GM12878 (cell line): ENCODE results near the gene PPIL6. TPM values are rescaled to one million over a fixed set of nuclear protein-coding genes. Genes with fewer than 3 reads are reported as not detected.

Experiments
- ATAC-seq: fragments of 200-7000 bp; cut with Tn5 transposase; 3 replicates; pipeline ENCODE4 v1.9.1; 2020; ENCODE audit warnings: mild to moderate bottlenecking, moderate library complexity
- BruUV-seq: library from RNA; stranded (reverse); fragments of 400-500 nt; replicated peaks from 2 replicates; lab custom pipeline; 2021; lab: Mats Ljungman, UMichigan
- CTCF ChIA-PET: fragments of 300-600 bp; sonication (Branson Sonifier 250); formaldehyde crosslinking; extraction: SDS; loops from one replicate; lab custom pipeline; 2021; ENCODE audit warnings: inconsistent platforms; lab: Yijun Ruan, JAX
- POLR2A ChIA-PET: fragments of 350-600 bp; formaldehyde crosslinking; extraction: SDS; loops from one replicate; lab custom pipeline; 2021; ENCODE audit warnings: inconsistent platforms; lab: Charles Lee
- RAD21 ChIA-PET: fragments of 300-600 bp; sonication (Branson Sonifier 250); formaldehyde crosslinking; loops from one replicate; lab custom pipeline; 2023; ENCODE audit warnings: antibody characterized with exemption; ENCODE audit not compliant: unreplicated experiment; lab: Charles Lee
- SMC1A ChIA-PET: fragments of 300-600 bp; sonication (Branson Sonifier 250); formaldehyde crosslinking; loops from one replicate; lab custom pipeline; 2023; ENCODE audit not compliant: unreplicated experiment, uncharacterized antibody; lab: Charles Lee
- DNase-seq: peaks from one replicate; pipeline ENCODE4 v3.0.0-alpha.2; 2011; ENCODE audit warnings: low read depth, low spot score
- FAIRE-seq: peaks from 3 replicates; lab custom pipeline; 2011; peaks lifted over from hg19 to GRCh38; lab: Jason Lieb, UNC
- H2AFZ ChIP-seq: 2 replicates; pipeline ENCODE4 v1.6.0; 2011; ENCODE audit warnings: low read depth, low read length, control low read depth; ENCODE audit not compliant: control insufficient read depth
- H3K27ac ChIP-seq: 2 replicates; pipeline ENCODE4 v1.5.1; 2011; ENCODE audit warnings: control low read depth; ENCODE audit not compliant: control insufficient read depth, insufficient read depth
- H3K27me3 ChIP-seq, 2 experiments: replicated peaks in 1 of 2; 2 replicates each; pipeline versions ENCODE4 v1.6.0 to v1.6.1; 2011; ENCODE audit warnings: low read length in 1 of 2; ENCODE audit not compliant: control insufficient read depth in 2 of 2, insufficient read depth in 2 of 2
- H3K36me3 ChIP-seq, 2 experiments: 2 replicates each; pipeline ENCODE4 v1.5.1; 2011; ENCODE audit warnings: low read length in 1 of 2; ENCODE audit not compliant: control insufficient read depth in 2 of 2, insufficient read depth in 2 of 2
- H3K4me1 ChIP-seq: 2 replicates; pipeline ENCODE4 v1.6.1; 2011; ENCODE audit warnings: mild to moderate bottlenecking, low read length, moderate library complexity, mixed read lengths; ENCODE audit not compliant: control insufficient read depth, insufficient read depth
- H3K4me2 ChIP-seq: 2 replicates; pipeline ENCODE4 v1.6.0; 2011; ENCODE audit warnings: control low read depth; ENCODE audit not compliant: control insufficient read depth, insufficient read depth
- H3K4me3 ChIP-seq: fragments of 200-600 bp; sonication (generic); 2 replicates; pipeline ENCODE4 v1.5.1; 2016
- H3K79me2 ChIP-seq: 2 replicates; pipeline ENCODE4 v1.6.0; 2011; ENCODE audit warnings: low read length; ENCODE audit not compliant: control insufficient read depth, insufficient read depth
- H3K9ac ChIP-seq: 2 replicates; pipeline ENCODE4 v1.8.0; 2011; ENCODE audit warnings: low read length, control low read depth, mixed read lengths; ENCODE audit not compliant: control insufficient read depth, insufficient read depth
- H3K9me3 ChIP-seq: replicated peaks from 3 replicates; pipeline ENCODE4 v1.5.1; 2011; ENCODE audit warnings: mild to moderate bottlenecking, low read length; ENCODE audit not compliant: control insufficient read depth, insufficient read depth
- H4K20me1 ChIP-seq: 2 replicates; pipeline ENCODE4 v1.6.0; 2011; ENCODE audit not compliant: control insufficient read depth, insufficient read depth
- EGR1 ChIP-seq, 2 experiments: IDR thresholded peaks; 1 replicate in 1 of 2; 2 replicates in 1 of 2; pipeline ENCODE4 v1.6.1; 2011 to 2012; ENCODE audit warnings: low read depth in 2 of 2, low read length in 2 of 2, borderline replicate concordance in 1 of 2, mild to moderate bottlenecking in 1 of 2, moderate library complexity in 1 of 2
- FOXK2 ChIP-seq: fragments of 450-650 bp; IDR thresholded peaks from 2 replicates; pipeline ENCODE4 v1.6.1; 2017; ENCODE audit warnings: mild to moderate bottlenecking, moderate library complexity
- MTA2 ChIP-seq: fragments of 450-650 bp; IDR thresholded peaks from 2 replicates; pipeline ENCODE4 v1.6.1; 2016; ENCODE audit warnings: low read depth, mild to moderate bottlenecking, moderate library complexity
- NFYA ChIP-seq: IDR thresholded peaks from 2 replicates; pipeline ENCODE4 v1.6.1; 2011; ENCODE audit warnings: low read depth, mild to moderate bottlenecking, low read length, improper control_type of control experiment, borderline replicate concordance
- NR2C1 ChIP-seq: fragments of 450-650 bp; IDR thresholded peaks from 2 replicates; pipeline ENCODE4 v1.6.1; 2017; ENCODE audit warnings: antibody characterized with exemption, mild to moderate bottlenecking, moderate library complexity
- PAX5 ChIP-seq: IDR thresholded peaks from 2 replicates; pipeline ENCODE4 v1.6.1; 2011; ENCODE audit warnings: low read depth, low read length, borderline replicate concordance
- RAD21 ChIP-seq: IDR thresholded peaks from 2 replicates; pipeline ENCODE4 v1.6.1; 2011; ENCODE audit warnings: mild to moderate bottlenecking, low read depth, low read length, moderate library complexity; ENCODE audit not compliant: insufficient read depth
- TCF7 ChIP-seq: IDR thresholded peaks from 2 replicates; pipeline ENCODE4 v1.6.1; 2014; ENCODE audit warnings: antibody characterized with exemption, borderline replicate concordance
- YY1 ChIP-seq: IDR thresholded peaks from 2 replicates; pipeline ENCODE4 v1.6.1; 2011; ENCODE audit warnings: low read depth, mild to moderate bottlenecking, low read length
- ZNF217 ChIP-seq: fragments of 450-650 bp; IDR thresholded peaks from 2 replicates; pipeline ENCODE4 v1.6.1; 2017; ENCODE audit warnings: antibody characterized with exemption, mild to moderate bottlenecking
- WGBS: methylation state at CpG from one replicate; pipeline ENCODE4 v1.1.6; 2016; ENCODE audit warnings: low lambda C conversion rate; ENCODE audit not compliant: insufficient replicate concordance, insufficient coverage; ENCODE audit errors: missing lambda C conversion rate; 5-methylcytosine and 5-hydroxymethylcytosine counted together
- in situ Hi-C: fragments of 300-500 bp; cut with MboI; formaldehyde crosslinking; loops from 9 replicates; pipeline ENCODE4 v1.14.3; 2018; ENCODE audit warnings: mixed read lengths
- intact Hi-C: fragments of 100-400 bp; cut with micrococcal nuclease; formaldehyde crosslinking; loops from one replicate; pipeline ENCODE4 v1.14.2; 2022; ENCODE audit not compliant: unreplicated experiment
- polyA plus RNA-seq, 11 experiments: library from polyadenylated mRNA; depleted of rRNA in 4 of 11; unstranded in 6 of 11; stranded (reverse) in 5 of 11; fragments of >200 nt; fragmentation: Nextera tagmentation in 4 of 11; fragmentation: Illumina TruSeq in 1 of 11; extraction: Ambion mirVana in 4 of 11; extraction: Trizol in 1 of 11; gene quantifications; 1 replicate in 1 of 11; 2 replicates in 10 of 11; pipeline versions ENCODE4 v1.2.1 to v1.2.3, GENCODE V29; 2011 to 2016; ENCODE audit warnings: inconsistent platforms in 2 of 11, missing spikeins in 2 of 11, low read depth in 1 of 11
- total RNA-seq, 4 experiments: library from RNA; depleted of rRNA in 3 of 4; stranded (reverse); fragments of >200 nt in 3 of 4; fragmentation: Illumina TruSeq in 1 of 4; extraction: Trizol in 1 of 4; gene quantifications; 2 replicates each; pipeline versions ENCODE4 v1.2.1 to v1.2.3, GENCODE V29; 2013 to 2021
- TF ChIP-seq, protein P1 (sequence below): IDR thresholded peaks from 2 replicates; pipeline ENCODE4 v1.6.1; 2012; ENCODE audit warnings: improper control_type of control experiment, low read depth, low read length; ENCODE audit not compliant: insufficient replicate concordance
- TF ChIP-seq, protein P2 (sequence below): fragments of 450-650 bp; IDR thresholded peaks from 2 replicates; pipeline ENCODE4 v1.6.1; 2017; ENCODE audit warnings: antibody characterized with exemption, mild to moderate bottlenecking, moderate library complexity
- TF ChIP-seq, protein P3 (sequence below): fragments of 450-650 bp; formaldehyde crosslinking; IDR thresholded peaks from 2 replicates; pipeline ENCODE4 v1.4.0; 2020; ENCODE audit warnings: mild to moderate bottlenecking, moderate library complexity

Gene PPIL6
- total and polyA plus RNA-seq, 10 of the 15 experiments (the other 5 are each of a cell fraction or from before 2014, with no cell fraction given), result 0.01 to 0.26 (median 0.12) TPM; not detected in 5

- 51% methylated on average over 2 of the region's 2 CpGs for WGBS
- H3K9me3 ChIP-seq, result no peaks in the 10 kb centered on the region
- H3K27ac ChIP-seq, result no peak overlapping the region
- H4K20me1 ChIP-seq, result no peaks in the 10 kb centered on the region
- H3K4me2 ChIP-seq, result no peak overlapping the region
- FAIRE-seq (no peak), ATAC-seq (no peak), DNase-seq (no peak)
- POLR2A ChIA-PET, result interaction anchor here (0.6 kb wide), 1 partner anchor 152 kb away, joined by 5 read pairs; no protein-coding TSS in a partner anchor
- H3K36me3 ChIP-seq, result no peaks in the 10 kb centered on the region
- no peak overlapping the region for H2AFZ ChIP-seq
- intact Hi-C loops, result no loop called here
- no peak overlapping the region for H3K9ac ChIP-seq
- SMC1A ChIA-PET, result interaction anchor here (1.2 to 1.3 kb wide), 2 partner anchors 15 to 17 kb away, joined by 3 read pairs; no protein-coding TSS in a partner anchor
- H3K27me3 ChIP-seq, result no peaks in the 10 kb centered on the region
- CTCF ChIA-PET, result no interaction called here
- no peak overlapping the region for H3K4me3 ChIP-seq
- H3K4me1 ChIP-seq, result no peaks in the 10 kb centered on the region
- in situ Hi-C loops, result no loop called here
- BruUV-seq, result no TSS peak
- RAD21 ChIA-PET, result no interaction called here
- no peaks in the 10 kb centered on the region for H3K79me2 ChIP-seq
- no peak for TF ChIP-seq FOXK2
- no peak for TF ChIP-seq NFYA
- TF ChIP-seq NR2C1, result no peak
- TF ChIP-seq RAD21, result no peak
- no peak for TF ChIP-seq ZNF217
- no peak for TF ChIP-seq MTA2
- TF ChIP-seq EGR1 (IDR thresholded peaks at IDR 0.05; ENCODE audit: borderline replicate concordance in 1 of 2, low read depth in 2 of 2, low read length in 2 of 2), result no peak
- TF ChIP-seq, protein P1, sequence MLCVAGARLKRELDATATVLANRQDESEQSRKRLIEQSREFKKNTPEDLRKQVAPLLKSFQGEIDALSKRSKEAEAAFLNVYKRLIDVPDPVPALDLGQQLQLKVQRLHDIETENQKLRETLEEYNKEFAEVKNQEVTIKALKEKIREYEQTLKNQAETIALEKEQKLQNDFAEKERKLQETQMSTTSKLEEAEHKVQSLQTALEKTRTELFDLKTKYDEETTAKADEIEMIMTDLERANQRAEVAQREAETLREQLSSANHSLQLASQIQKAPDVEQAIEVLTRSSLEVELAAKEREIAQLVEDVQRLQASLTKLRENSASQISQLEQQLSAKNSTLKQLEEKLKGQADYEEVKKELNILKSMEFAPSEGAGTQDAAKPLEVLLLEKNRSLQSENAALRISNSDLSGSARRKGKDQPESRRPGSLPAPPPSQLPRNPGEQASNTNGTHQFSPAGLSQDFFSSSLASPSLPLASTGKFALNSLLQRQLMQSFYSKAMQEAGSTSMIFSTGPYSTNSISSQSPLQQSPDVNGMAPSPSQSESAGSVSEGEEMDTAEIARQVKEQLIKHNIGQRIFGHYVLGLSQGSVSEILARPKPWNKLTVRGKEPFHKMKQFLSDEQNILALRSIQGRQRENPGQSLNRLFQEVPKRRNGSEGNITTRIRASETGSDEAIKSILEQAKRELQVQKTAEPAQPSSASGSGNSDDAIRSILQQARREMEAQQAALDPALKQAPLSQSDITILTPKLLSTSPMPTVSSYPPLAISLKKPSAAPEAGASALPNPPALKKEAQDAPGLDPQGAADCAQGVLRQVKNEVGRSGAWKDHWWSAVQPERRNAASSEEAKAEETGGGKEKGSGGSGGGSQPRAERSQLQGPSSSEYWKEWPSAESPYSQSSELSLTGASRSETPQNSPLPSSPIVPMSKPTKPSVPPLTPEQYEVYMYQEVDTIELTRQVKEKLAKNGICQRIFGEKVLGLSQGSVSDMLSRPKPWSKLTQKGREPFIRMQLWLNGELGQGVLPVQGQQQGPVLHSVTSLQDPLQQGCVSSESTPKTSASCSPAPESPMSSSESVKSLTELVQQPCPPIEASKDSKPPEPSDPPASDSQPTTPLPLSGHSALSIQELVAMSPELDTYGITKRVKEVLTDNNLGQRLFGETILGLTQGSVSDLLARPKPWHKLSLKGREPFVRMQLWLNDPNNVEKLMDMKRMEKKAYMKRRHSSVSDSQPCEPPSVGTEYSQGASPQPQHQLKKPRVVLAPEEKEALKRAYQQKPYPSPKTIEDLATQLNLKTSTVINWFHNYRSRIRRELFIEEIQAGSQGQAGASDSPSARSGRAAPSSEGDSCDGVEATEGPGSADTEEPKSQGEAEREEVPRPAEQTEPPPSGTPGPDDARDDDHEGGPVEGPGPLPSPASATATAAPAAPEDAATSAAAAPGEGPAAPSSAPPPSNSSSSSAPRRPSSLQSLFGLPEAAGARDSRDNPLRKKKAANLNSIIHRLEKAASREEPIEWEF, result no peak
- TF ChIP-seq, protein P2, sequence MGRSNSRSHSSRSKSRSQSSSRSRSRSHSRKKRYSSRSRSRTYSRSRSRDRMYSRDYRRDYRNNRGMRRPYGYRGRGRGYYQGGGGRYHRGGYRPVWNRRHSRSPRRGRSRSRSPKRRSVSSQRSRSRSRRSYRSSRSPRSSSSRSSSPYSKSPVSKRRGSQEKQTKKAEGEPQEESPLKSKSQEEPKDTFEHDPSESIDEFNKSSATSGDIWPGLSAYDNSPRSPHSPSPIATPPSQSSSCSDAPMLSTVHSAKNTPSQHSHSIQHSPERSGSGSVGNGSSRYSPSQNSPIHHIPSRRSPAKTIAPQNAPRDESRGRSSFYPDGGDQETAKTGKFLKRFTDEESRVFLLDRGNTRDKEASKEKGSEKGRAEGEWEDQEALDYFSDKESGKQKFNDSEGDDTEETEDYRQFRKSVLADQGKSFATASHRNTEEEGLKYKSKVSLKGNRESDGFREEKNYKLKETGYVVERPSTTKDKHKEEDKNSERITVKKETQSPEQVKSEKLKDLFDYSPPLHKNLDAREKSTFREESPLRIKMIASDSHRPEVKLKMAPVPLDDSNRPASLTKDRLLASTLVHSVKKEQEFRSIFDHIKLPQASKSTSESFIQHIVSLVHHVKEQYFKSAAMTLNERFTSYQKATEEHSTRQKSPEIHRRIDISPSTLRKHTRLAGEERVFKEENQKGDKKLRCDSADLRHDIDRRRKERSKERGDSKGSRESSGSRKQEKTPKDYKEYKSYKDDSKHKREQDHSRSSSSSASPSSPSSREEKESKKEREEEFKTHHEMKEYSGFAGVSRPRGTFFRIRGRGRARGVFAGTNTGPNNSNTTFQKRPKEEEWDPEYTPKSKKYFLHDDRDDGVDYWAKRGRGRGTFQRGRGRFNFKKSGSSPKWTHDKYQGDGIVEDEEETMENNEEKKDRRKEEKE, result no peak
- TF ChIP-seq, protein P3, sequence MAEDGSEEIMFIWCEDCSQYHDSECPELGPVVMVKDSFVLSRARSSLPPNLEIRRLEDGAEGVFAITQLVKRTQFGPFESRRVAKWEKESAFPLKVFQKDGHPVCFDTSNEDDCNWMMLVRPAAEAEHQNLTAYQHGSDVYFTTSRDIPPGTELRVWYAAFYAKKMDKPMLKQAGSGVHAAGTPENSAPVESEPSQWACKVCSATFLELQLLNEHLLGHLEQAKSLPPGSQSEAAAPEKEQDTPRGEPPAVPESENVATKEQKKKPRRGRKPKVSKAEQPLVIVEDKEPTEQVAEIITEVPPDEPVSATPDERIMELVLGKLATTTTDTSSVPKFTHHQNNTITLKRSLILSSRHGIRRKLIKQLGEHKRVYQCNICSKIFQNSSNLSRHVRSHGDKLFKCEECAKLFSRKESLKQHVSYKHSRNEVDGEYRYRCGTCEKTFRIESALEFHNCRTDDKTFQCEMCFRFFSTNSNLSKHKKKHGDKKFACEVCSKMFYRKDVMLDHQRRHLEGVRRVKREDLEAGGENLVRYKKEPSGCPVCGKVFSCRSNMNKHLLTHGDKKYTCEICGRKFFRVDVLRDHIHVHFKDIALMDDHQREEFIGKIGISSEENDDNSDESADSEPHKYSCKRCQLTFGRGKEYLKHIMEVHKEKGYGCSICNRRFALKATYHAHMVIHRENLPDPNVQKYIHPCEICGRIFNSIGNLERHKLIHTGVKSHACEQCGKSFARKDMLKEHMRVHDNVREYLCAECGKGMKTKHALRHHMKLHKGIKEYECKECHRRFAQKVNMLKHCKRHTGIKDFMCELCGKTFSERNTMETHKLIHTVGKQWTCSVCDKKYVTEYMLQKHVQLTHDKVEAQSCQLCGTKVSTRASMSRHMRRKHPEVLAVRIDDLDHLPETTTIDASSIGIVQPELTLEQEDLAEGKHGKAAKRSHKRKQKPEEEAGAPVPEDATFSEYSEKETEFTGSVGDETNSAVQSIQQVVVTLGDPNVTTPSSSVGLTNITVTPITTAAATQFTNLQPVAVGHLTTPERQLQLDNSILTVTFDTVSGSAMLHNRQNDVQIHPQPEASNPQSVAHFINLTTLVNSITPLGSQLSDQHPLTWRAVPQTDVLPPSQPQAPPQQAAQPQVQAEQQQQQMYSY (CRISPR knock-in tag), result no peak
- TF ChIP-seq PAX5, result no peak
- TF ChIP-seq TCF7, result no peak
- TF ChIP-seq YY1, result no peak
These were observed 29.4 kb downstream of the PPIL6 start for GRCh38 chr6:109411034-109411433.
